GM19025 (cell line): ENCODE results near the gene ANK3.

ENCODE experiments used
- ATAC-seq: cut with Tn5 transposase; IDR thresholded peaks from one replicate; pipeline ENCODE4 v1.9.1; 2021; ENCODE audit warnings: mild to moderate bottlenecking, low read depth, moderate library complexity; ENCODE audit not compliant: unreplicated experiment

ANK3 gene

GRCh38 chr10:60289800-60290199, 99.9 kb downstream of the ANK3 start:
- ATAC-seq = no peak

- no peak for ATAC-seq
These were observed 101.4 kb downstream of the ANK3 start for GRCh38 chr10:60288256-60288655.

- ATAC-seq = no peak
These were observed 103.1 kb downstream of the ANK3 start for GRCh38 chr10:60286559-60286958.

GRCh38 chr10:60283397-60283796, 106.3 kb downstream of the ANK3 start:
- no peak for ATAC-seq

GRCh38 chr10:60282771-60283353, 106.8 kb downstream of the ANK3 start:
- ATAC-seq = no peak

GRCh38 chr10:60281792-60282353, 107.8 kb downstream of the ANK3 start:
- ATAC-seq = no peak

GRCh38 chr10:60281331-60281730, 108.3 kb downstream of the ANK3 start:
- ATAC-seq = no peak

- ATAC-seq = no peak
These were observed 109.2 kb downstream of the ANK3 start for GRCh38 chr10:60280475-60280874.

- no peak for ATAC-seq
These were observed 112.0 kb downstream of the ANK3 start for GRCh38 chr10:60277656-60278055.

- no peak for ATAC-seq
These were observed 113.4 kb downstream of the ANK3 start for GRCh38 chr10:60276232-60276631.

GRCh38 chr10:60271319-60272040, 118.2 kb downstream of the ANK3 start:
- no peak for ATAC-seq

- ATAC-seq = no peak
These were observed 119.2 kb downstream of the ANK3 start for GRCh38 chr10:60270426-60270825.

GRCh38 chr10:60267802-60268201, 121.9 kb downstream of the ANK3 start:
- no peak for ATAC-seq

- ATAC-seq = no peak
These were observed 123.2 kb downstream of the ANK3 start for GRCh38 chr10:60266513-60266912.

GRCh38 chr10:60262647-60263126, 127.0 kb downstream of the ANK3 start:
- no peak for ATAC-seq

GRCh38 chr10:60260321-60260720, 129.4 kb downstream of the ANK3 start:
- no peak for ATAC-seq

- no peak for ATAC-seq
These were observed 131.3 kb downstream of the ANK3 start for GRCh38 chr10:60258429-60258797.

GRCh38 chr10:60257767-60258428, 131.8 kb downstream of the ANK3 start:
- ATAC-seq = no peak

- no peak for ATAC-seq
These were observed 134.9 kb downstream of the ANK3 start for GRCh38 chr10:60254776-60255175.

- no peak for ATAC-seq
These were observed 136.2 kb downstream of the ANK3 start for GRCh38 chr10:60253484-60253883.

GRCh38 chr10:60252688-60253087, 137.0 kb downstream of the ANK3 start:
- ATAC-seq = no peak
